Measurements from ENCODE around the gene RPL37.
A peak's percentile ranks its signal among the peaks of the same experiment; 100 is the strongest.
"Not testable (repeated sequence)": the region's sequence is repeated elsewhere in the genome, so short reads cannot be mapped to it uniquely, and the experiment has no call there.

Gene RPL37

DNA sequence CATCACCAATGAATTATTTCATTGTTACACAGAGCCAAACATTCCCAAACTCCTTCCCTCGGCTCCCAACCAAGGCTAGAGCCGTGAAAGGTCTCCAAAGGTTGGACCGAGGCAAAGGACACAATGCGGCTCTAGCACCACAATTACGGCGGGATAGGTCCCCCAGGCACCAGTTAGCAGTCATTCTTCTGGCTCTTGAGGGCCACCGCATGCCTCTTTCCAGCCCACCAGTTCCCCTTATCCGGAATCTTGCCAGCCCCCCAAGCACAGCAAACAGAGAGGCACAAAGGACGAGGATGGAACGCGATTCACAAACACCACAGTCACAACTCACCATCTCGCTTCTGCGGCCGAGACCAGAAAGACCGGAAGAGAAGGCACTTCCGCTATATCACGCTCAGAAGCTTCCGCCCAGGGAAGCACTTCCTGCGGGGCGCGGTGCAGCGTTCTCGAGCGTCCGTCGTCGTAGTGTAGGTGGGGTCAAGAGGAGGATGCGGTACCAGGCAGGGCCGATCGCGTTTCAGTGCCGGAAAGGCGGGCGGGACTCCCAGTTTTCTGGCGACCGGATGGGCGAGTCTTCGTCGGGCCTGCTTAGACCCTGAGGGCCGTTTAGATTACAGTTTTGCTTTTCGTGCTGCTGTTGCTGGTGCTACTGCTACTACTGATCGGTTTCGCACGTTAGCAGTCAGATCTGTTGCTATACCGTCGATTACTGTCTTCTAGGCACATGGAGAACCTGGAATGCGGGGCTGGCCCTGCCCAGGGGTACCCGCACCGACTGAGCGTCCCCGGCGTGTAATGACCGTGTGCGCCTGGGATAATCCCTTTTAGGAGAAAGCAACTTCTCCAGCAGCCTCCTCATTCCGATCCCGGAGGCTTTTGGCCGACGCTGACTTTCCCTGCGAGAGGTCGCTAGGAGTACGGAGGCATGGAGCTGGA, at the start of gene RPL37:
Gene RPL37, minus strand, starts transcription at position 374 of the 939 bp plus-strand sequence. Its CDS starts 37 bp downstream, at position 337.
- peak; percentile 95 for DNase-seq (ENCODE audit: low read depth)

DNA sequence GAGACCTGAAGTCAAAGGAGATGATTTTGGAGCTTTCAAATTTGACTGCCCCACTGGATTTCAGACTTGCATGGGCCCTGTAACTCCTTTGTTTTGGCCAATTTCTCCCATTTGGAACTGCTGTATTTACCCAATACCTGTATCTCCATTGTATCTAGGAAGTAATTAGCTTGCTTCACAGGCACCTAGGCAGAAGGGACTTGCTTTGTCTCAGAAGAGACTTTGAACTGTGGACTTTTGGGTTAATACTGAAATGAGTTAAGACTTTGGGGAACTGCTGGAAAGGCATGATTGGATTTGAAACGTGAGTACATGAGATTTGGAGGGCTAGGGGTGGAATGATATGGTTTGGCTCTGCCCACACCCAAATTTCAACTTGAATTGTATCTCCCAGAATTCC, 48.0 kb upstream of the RPL37 start:
- DNase-seq (ENCODE audit: low read depth): not testable (repeated sequence)

DNA sequence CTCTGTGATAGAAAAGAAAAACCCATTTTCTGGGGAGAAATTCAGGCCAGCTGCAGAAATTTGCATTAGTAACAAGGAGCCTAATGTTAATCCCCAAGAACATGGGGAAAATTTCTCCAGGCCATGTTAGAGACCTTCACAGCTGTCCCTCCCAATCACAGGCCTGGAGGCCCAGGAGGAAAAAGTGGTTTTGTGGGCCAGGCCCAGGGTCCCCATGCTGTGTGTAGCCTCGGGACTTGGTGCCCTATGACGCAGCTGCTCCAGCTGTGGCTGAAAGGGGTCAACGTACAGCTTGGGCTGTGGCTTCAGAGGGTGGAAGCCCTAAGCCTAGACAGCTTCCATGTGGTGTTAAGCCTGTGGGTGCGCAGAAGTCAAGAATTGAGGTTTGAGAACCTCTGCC, 47.3 kb upstream of the RPL37 start:
- no peak for DNase-seq (ENCODE audit: low read depth)

DNA sequence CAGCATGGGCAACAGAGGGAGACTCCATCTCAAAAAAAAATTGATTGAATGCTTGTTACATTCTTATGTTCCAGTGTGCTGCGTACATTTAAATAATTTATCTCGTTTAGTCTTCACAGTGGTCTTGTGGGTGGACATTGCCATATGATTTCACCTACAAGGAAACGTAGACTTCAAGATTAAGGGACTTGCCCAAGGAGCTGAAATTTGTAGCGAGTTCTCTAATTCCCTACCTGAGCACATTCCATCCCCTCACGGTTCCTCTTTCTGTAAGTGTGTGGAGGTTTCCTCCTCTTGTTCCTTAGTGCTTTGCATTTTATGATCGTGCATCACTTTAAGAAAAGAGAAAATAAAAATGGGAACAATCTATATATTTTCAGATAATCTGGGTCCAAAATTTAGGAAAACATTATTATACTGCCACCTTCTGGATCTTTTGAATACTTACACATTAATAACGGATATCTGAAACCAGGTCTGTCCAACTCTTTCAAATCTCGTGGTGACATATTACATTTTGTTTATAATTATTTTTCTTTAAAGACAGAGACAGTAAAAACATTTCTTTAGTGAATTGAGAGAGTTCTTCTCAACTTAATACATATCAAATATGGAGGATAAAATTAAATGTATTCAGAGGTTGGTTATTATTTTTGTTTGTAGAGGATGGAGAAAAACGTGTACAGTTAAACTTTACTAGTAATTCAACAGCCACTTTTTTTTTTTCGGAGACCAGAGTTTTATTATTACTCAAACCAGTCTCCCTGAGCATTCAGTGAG, 44.3 kb upstream of the RPL37 start:
- DNase-seq (ENCODE audit: low read depth): peak; percentile 9

DNA sequence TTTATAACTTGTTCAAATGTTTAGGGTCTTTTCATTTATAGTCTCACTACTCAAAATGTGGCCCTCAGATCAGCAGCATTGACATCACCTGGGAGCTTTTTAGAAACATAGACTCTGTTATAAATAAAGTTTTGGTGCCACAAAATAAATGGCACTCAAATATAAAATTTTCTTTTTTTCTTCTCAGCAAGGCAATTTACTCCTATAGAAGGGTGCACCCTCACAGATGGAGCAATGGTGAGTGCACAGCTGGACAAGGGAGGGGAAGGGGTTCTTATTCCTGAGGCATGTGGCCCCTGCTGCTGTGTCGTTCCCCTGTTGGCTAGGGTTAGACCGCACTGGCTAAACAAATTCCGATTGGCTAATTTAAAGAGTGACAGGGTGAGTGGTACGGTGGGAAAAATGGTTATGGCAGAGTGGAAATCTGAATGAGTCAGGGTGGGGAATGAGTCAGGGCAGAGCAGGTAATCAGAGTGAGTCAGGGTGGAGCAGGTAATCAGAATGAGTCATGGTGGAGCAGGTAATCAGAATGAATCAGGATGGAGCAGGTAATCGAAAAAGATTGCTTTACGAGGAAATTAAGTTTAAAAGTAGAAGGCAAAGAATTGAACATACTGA, 42.5 kb upstream of the RPL37 start:
- no peak for DNase-seq (ENCODE audit: low read depth)

DNA sequence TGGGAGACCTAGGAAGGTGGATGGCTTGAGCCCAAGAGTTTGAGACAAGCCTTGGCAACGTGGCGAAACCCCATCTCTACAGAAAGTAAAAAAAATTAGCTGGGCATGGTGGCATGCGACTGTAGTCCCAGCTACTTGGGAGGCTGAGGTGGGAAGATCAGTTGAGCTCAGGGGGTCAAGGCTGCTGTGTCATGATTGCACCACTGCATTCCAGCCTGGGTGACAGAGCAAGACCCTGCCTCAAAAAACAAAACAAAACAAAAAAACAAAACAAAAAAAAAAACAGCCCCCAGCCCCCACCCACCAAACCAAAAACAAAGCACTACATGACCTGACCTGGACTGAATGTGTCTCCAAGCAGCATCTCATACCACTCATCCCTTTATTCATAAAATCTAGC, 40.9 kb upstream of the RPL37 start:
- no peak for DNase-seq (ENCODE audit: low read depth)

DNA sequence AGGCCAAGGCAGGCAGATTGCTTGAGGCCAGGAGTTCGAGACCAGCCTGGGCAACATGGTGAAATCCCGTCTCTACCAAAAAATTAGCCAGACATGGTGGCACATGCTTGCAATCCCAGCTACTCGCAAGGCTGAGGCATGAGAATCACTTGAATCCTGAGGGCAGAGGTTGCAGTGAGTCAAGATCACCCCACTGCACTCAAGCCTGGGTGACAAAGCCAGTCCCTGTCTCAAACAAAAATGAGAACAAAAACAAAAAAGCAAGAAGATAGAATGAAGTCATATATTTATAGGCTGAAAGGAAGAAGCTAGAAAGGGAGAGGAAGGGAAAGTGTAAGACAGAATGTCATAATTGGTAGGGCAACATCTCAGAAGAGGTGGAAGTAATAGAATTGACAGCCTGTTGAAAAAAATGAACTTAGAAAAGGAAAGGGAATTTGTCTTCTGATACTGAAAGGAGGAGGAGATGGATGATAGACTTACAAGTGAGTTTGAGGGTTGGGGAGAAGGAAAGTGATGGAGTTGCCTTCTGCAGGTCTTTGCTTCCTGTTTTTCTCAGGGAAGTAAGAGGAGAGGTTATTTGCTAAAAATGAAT, 38.4 kb upstream of the RPL37 start:
- DNase-seq (ENCODE audit: low read depth): no peak

DNA sequence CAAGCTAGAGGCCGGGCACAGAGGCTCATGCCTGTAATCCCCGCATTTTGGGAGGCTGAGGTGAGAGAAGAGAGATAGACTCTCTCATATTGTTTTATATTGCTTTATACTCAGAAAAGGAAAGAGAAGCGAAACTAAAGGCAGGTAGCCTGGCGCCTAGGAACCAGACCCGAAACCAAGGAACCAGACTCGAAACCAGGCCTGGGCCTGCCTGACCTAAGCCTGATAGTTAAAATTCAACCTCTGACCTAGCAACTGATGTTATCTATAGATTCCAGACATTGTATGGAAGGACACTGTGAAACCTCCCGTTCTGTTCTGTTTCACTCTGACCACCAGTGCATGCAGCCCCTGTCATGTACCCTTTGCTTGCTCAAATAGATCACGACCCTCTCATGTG, 37.2 kb upstream of the RPL37 start:
- DNase-seq (ENCODE audit: low read depth): not testable (repeated sequence)

DNA sequence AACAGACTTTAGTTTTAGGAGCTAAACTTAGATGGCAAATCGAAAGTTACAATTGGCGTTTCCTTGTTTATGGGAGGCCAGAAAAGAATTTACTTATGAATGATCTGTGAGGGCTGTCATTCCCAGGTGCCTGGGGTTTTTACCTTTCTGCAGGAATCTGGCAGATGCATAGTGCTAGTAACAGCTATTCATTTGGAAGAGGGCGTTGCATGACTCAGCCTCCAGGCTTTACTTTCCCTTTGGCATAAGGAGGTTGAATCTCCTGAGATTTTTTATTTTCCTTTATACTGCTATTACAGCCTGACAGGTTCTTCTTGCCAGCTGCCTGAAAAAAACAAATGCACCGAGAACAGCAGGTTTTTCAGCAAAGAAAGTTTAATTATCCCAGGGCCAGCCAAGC, 36.2 kb upstream of the RPL37 start:
- no peak for DNase-seq (ENCODE audit: low read depth)

DNA sequence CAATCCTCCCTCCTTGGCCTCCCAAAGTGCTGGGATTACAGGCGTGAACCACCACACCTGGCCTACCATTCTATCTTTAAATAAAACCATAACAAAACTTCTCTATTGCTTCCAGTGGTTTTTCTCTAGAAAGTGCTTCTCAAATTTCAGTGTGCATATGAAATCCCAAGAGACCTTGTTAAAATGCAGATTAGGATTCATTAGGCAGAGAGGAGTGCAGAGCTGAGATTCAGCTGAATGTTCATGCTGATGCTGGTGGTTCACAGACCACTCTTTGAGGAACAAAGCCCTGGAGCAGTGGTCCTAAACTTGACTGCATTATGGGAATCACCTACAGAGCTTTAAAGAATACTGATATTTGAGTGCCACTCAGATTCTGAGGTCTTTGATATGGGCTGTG, 34.4 kb upstream of the RPL37 start:
- DNase-seq (ENCODE audit: low read depth): no peak

- DNase-seq (ENCODE audit: low read depth): no peak
These were observed 31.8 kb upstream of the RPL37 start for GRCh38 chr5:40866844-40867243.

- DNase-seq (ENCODE audit: low read depth): not testable (repeated sequence)
These were observed 30.0 kb upstream of the RPL37 start for GRCh38 chr5:40865004-40865403.

DNA sequence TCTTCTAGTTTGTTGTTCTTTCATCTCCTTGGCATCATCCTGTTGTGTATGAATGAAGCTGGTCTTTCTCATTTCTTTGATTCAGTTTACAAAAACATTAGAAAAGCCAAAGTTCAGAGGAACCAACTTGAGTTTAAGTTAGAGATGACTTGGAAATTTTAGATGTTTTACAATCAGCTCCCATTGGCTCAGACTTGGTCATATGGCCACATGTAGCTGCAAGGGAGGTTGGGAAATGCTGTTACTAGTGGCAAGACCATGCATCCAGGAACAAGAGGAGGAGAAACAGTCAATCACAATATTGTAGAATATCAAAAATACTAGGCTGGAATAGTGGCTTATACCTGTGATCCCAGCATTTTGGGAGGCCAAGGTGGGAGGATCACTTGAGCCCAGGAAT, 25.7 kb upstream of the RPL37 start:
- DNase-seq (ENCODE audit: low read depth): no peak

GRCh38 chr5:40853632-40854192, 18.7 kb upstream of the RPL37 start:
- DNase-seq (ENCODE audit: low read depth): no peak

- DNase-seq (ENCODE audit: low read depth): no peak
These were observed 12.5 kb upstream of the RPL37 start for GRCh38 chr5:40847525-40847924.

DNA sequence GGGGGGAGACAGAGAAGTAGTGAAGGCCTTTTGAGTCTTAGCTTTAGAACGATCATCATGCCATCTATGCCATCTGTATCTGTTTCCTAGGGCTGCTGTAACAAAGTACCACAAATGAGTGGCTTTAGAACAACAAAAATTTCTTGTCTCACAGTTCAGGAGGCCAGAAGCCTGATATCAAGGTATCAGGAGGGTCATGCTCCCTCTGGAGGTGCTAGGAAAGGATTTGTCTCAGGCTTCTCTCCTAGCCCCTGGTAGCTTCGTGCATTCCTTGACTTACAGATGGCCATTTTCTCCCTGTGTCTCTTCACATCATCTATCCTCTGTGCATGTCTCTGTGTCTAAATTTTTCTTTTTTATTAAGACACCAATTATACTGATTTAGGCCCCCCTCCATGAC, 11.3 kb upstream of the RPL37 start:
- no peak for DNase-seq (ENCODE audit: low read depth)

GRCh38 chr5:40844565-40844964, 9.5 kb upstream of the RPL37 start:
- DNase-seq (ENCODE audit: low read depth): no peak

DNA sequence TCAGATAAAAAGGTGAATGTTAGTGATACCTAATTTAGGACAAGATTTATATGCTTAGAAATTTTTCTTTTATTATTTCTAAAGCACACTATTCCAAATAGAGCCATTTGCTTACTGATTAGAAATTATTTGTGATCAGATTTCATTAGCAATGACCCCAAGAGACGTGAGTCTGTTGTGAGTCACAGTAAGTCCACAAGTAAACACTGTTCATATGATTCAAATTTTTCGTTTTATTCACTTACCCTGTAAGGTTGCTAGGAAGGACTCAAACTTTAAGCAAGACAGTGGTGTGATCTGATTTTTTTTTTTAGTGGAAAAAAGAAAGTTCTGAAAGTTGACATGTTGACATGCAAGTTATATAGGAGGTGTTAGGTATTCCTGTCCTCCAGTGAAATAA, 7.3 kb upstream of the RPL37 start:
- DNase-seq (ENCODE audit: low read depth): no peak

GRCh38 chr5:40841068-40841805, 6.2 kb upstream of the RPL37 start, which contains the start of gene CARD6:
TSS of gene CARD6 (plus strand) at chr5:40841367. CDS start at chr5:40841383, 16 bp downstream.
- DNase-seq (ENCODE audit: low read depth): no peak

GRCh38 chr5:40838086-40838485, 3.1 kb upstream of the RPL37 start:
- DNase-seq (ENCODE audit: low read depth): no peak

- no peak for DNase-seq (ENCODE audit: low read depth)
These were observed 602 bp downstream of the RPL37 start for GRCh38 chr5:40834391-40834848.

Data from fibroblast of the conjunctiva (primary cell).